Measurements from ENCODE around the gene C11orf54. TPM values are rescaled to one million over a fixed set of nuclear protein-coding genes. Genes with fewer than 3 reads are reported as not detected.
A peak's percentile ranks its signal among the peaks of the same experiment; 100 is the strongest.

The C11orf54 gene
- total RNA-seq, 2 experiments from 2014 or later: 17.0 to 18.9 TPM

- Mint-ChIP-seq H3K4me1 (ENCODE audit: low read depth) (peaks cover 51% of the 10 kb centered on the region), H3K4me3 (peak overlapping the region; percentile 98), H3K9me3 (no peaks in the 10 kb centered on the region), H3K27ac (peak overlapping the region; percentile 100), H3K27me3 (no peaks in the 10 kb centered on the region), H3K36me3 (ENCODE audit: low read depth) (peaks cover 80% of the 10 kb centered on the region)
- TF ChIP-seq CTCF (IDR thresholded peaks at IDR 0.05): no peak
- POLR2A ChIA-PET: interaction anchor here (0.6 to 7.0 kb wide), 5 partner anchors 10 to 640 kb away, joined by 3 to 125 read pairs (median 25); partner anchors contain the start of genes CEP295 and MED17
- peak; percentile 15 for ATAC-seq
- intact Hi-C loops (cut with micrococcal nuclease): loop anchor here (2.0 kb wide), 1 partner anchor 47 kb away; the partner anchor contains the start of gene MED17
- CTCF ChIA-PET: interaction anchor here (0.7 kb wide), 1 partner anchor 46 kb away, joined by 4 read pairs; the partner anchor contains the start of gene MED17
- no peak for DNase-seq
Measured at GRCh38 chr11:93737904-93738612, 3.4 kb upstream of the C11orf54 start.

GRCh38 chr11:93738647-93739081, 2.8 kb upstream of the C11orf54 start:
- intact Hi-C loops (cut with micrococcal nuclease): loop anchor here (2.0 kb wide), 1 partner anchor 46 kb away; the partner anchor contains the start of gene MED17
- Mint-ChIP-seq H3K27me3 (no peaks in the 10 kb centered on the region), H3K36me3 (ENCODE audit: low read depth) (peaks cover 77% of the 10 kb centered on the region), H3K9me3 (no peaks in the 10 kb centered on the region), H3K27ac (peak overlapping the region; percentile 100), H3K4me3 (peak overlapping the region; percentile 98), H3K4me1 (ENCODE audit: low read depth) (peaks cover 49% of the 10 kb centered on the region)
- no peak for TF ChIP-seq CTCF (IDR thresholded peaks at IDR 0.05)
- ATAC-seq (no peak), DNase-seq (no peak)
- ChIA-PET CTCF (interaction anchor here (1.1 kb wide), 1 partner anchor 45 kb away, joined by 5 read pairs; the partner anchor contains the start of gene MED17), POLR2A (interaction anchor here (0.6 to 7.0 kb wide), 4 partner anchors 11 to 640 kb away, joined by 3 to 125 read pairs (median 67); partner anchors contain the start of genes CEP295 and MED17)

GRCh38 chr11:93740031-93740729, 1.3 kb upstream of the C11orf54 start:
- intact Hi-C loops (cut with micrococcal nuclease): loop anchor here (10.0 kb wide), 1 partner anchor 385 kb away; the partner anchor contains the start of gene PANX1
- ChIA-PET POLR2A (interaction anchor here (0.7 to 7.0 kb wide), 18 partner anchors 12 to 1328 kb away, joined by 3 to 125 read pairs (median 6); partner anchors contain the start of genes ANKRD49, CEP295, MED17 and MRE11), CTCF (no interaction called here)
- peaks cover 48% of the 10 kb centered on the region for H3K4me1 Mint-ChIP-seq (ENCODE audit: low read depth)
- no peaks in the 10 kb centered on the region for H3K9me3 Mint-ChIP-seq
- peak overlapping the region; percentile 100 for H3K27ac Mint-ChIP-seq
- ATAC-seq (peak; percentile 5), DNase-seq (peak; percentile 70)
- TF ChIP-seq CTCF (IDR thresholded peaks at IDR 0.05): no peak
- H3K27me3 Mint-ChIP-seq: no peaks in the 10 kb centered on the region
- peaks cover 65% of the 10 kb centered on the region for H3K36me3 Mint-ChIP-seq (ENCODE audit: low read depth)
- H3K4me3 Mint-ChIP-seq: peak overlapping the region; percentile 98

- Mint-ChIP-seq H3K27ac (peak overlapping the region; percentile 100), H3K9me3 (no peaks in the 10 kb centered on the region), H3K27me3 (no peaks in the 10 kb centered on the region), H3K36me3 (ENCODE audit: low read depth) (peaks cover 60% of the 10 kb centered on the region), H3K4me1 (ENCODE audit: low read depth) (peaks cover 45% of the 10 kb centered on the region), H3K4me3 (peak overlapping the region; percentile 98)
- DNase-seq: peak; percentile 74
- POLR2A ChIA-PET: interaction anchor here (0.7 to 7.0 kb wide), 20 partner anchors 13 to 1327 kb away, joined by 3 to 125 read pairs (median 6); partner anchors contain the start of genes ANKRD49, CEP295, MED17 and MRE11
- ATAC-seq: peak; percentile 37
- intact Hi-C loops (cut with micrococcal nuclease): loop anchor here (10.0 kb wide), 1 partner anchor 384 kb away; the partner anchor contains the start of gene PANX1
- CTCF ChIA-PET: interaction anchor here (1.1 kb wide), 1 partner anchor 43 kb away, joined by 5 read pairs; the partner anchor contains the start of gene MED17
- no peak for TF ChIP-seq CTCF (IDR thresholded peaks at IDR 0.05)
Measured at GRCh38 chr11:93740730-93741093, 760 bp upstream of the C11orf54 start.
